HL-60 (cell line): Measurements from ENCODE around the gene PKN3.

Experiments used
- CTCF ChIP-seq: IDR thresholded peaks from one replicate; pipeline ENCODE4 v1.5.1; 2011; ENCODE audit warnings: low read length, control low read depth, inconsistent platforms; ENCODE audit not compliant: insufficient read depth
- POLR2AphosphoS5 ChIP-seq: IDR thresholded peaks from 2 replicates; pipeline ENCODE4 v1.6.1; 2012; ENCODE audit warnings: low read depth
- SPI1 ChIP-seq: IDR thresholded peaks from 2 replicates; pipeline ENCODE4 v1.6.1; 2012; ENCODE audit warnings: low read depth, mild to moderate bottlenecking, borderline replicate concordance
- TF ChIP-seq, protein P1 (sequence below): IDR thresholded peaks from 2 replicates; pipeline ENCODE4 v1.6.1; 2012; ENCODE audit warnings: low read depth; ENCODE audit not compliant: insufficient replicate concordance

DNA sequence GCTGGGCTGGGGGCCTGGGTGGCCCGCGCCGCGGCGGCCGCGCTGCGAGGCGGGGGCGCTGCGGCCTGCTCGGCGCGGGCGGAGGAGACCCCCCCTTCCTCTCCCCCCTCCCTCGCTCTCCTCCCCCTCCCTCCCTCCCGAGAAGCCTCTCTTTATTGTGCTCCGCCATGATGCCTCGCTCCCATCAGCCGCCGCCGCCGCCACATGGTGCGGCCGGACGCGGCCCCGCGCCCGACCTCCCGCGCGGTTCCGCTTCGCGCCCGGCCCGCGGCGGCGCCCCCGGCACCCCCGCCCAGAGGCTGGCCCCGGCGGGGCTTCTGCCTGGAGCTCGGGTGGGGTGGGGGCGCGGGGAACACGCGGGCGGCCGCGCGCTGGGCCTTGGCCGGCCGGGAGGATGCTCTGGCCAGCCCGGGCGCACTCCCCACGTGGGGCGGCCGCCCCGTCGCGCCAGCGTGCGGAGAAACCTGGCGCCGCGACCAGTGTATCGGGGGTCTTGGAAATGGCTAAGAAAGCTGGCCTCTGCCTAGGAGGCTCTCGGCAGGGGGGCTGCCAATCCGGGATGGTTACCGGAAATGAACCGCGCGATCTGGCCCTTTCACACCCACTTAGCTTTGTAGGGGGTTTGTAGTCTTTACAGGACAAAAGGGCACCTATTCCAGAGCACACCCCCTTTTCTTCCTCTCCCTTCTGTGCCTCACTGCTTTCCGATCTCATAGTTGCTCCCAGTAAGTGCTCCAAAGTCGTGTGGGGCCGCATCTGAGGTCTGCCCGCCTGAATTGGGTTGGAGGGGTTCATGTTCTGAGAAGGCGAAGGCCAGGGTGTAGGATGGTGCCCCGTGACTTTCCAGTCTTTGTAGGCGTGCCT is 12.3 kb upstream of the PKN3 start:
- TF ChIP-seq CTCF, result no peak
- TF ChIP-seq, protein P1, sequence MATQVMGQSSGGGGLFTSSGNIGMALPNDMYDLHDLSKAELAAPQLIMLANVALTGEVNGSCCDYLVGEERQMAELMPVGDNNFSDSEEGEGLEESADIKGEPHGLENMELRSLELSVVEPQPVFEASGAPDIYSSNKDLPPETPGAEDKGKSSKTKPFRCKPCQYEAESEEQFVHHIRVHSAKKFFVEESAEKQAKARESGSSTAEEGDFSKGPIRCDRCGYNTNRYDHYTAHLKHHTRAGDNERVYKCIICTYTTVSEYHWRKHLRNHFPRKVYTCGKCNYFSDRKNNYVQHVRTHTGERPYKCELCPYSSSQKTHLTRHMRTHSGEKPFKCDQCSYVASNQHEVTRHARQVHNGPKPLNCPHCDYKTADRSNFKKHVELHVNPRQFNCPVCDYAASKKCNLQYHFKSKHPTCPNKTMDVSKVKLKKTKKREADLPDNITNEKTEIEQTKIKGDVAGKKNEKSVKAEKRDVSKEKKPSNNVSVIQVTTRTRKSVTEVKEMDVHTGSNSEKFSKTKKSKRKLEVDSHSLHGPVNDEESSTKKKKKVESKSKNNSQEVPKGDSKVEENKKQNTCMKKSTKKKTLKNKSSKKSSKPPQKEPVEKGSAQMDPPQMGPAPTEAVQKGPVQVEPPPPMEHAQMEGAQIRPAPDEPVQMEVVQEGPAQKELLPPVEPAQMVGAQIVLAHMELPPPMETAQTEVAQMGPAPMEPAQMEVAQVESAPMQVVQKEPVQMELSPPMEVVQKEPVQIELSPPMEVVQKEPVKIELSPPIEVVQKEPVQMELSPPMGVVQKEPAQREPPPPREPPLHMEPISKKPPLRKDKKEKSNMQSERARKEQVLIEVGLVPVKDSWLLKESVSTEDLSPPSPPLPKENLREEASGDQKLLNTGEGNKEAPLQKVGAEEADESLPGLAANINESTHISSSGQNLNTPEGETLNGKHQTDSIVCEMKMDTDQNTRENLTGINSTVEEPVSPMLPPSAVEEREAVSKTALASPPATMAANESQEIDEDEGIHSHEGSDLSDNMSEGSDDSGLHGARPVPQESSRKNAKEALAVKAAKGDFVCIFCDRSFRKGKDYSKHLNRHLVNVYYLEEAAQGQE, result no peak
- no peak for TF ChIP-seq POLR2AphosphoS5
- TF ChIP-seq SPI1, result no peak
